PC-3 (cell line): ENCODE measurements around the gene KCTD17. TPM values are rescaled to one million over a fixed set of nuclear protein-coding genes. Genes with fewer than 3 reads are reported as not detected.

Experiments used
- ATAC-seq: fragments of 200-7000 bp; cut with Tn5 transposase; 2 replicates; pipeline ENCODE4 v1.9.1; 2020; ENCODE audit warnings: mild to moderate bottlenecking, moderate library complexity
- BruUV-seq: library from RNA; stranded (reverse); fragments of 400-500 nt; replicated peaks from 2 replicates; lab custom pipeline; 2021; lab: Mats Ljungman, UMichigan
- CTCF ChIA-PET: fragments of 300-600 bp; sonication (Branson Sonifier 250); formaldehyde crosslinking; loops from one replicate; lab custom pipeline; 2022; ENCODE audit warnings: antibody characterized with exemption; lab: Charles Lee
- POLR2A ChIA-PET: fragments of 300-600 bp; sonication (Branson Sonifier 250); formaldehyde crosslinking; loops from one replicate; lab custom pipeline; 2022; ENCODE audit warnings: antibody characterized with exemption; ENCODE audit not compliant: unreplicated experiment; lab: Charles Lee
- DNase-seq: peaks from one replicate; pipeline ENCODE4 v3.0.0-alpha.2; 2015
- H2AFZ ChIP-seq: fragments of 300-600 bp; sonication (generic); 2 replicates; pipeline ENCODE4 v1.6.0; 2016; ENCODE audit warnings: antibody characterized with exemption, low read length
- H3F3A ChIP-seq: fragments of 300-600 bp; sonication (generic); one replicate; pipeline ENCODE4 v1.6.0; 2017; ENCODE audit warnings: antibody characterized with exemption, low read length, control low read depth, mild to moderate bottlenecking; ENCODE audit not compliant: unreplicated experiment
- H3K27ac ChIP-seq: fragments of 300-600 bp; sonication (generic); 2 replicates; pipeline ENCODE4 v1.5.1; 2016; ENCODE audit warnings: mild to moderate bottlenecking, low read length
- H3K27me3 ChIP-seq: fragments of 300-600 bp; sonication (generic); 2 replicates; pipeline ENCODE4 v1.6.1; 2016; ENCODE audit warnings: low read length, mixed read lengths
- H3K36me3 ChIP-seq: fragments of 300-600 bp; sonication (generic); 2 replicates; pipeline ENCODE4 v1.6.1; 2016; ENCODE audit warnings: low read depth, mixed run types, low read length, mixed read lengths
- H3K4me1 ChIP-seq: fragments of 300-600 bp; sonication (generic); 2 replicates; pipeline ENCODE4 v1.5.1; 2016; ENCODE audit warnings: low read length; ENCODE audit not compliant: insufficient read depth
- H3K4me2 ChIP-seq: fragments of 300-600 bp; sonication (generic); 2 replicates; pipeline ENCODE4 v1.6.0; 2016; ENCODE audit warnings: low read length
- H3K4me3 ChIP-seq: fragments of 300-600 bp; sonication (generic); 2 replicates; pipeline ENCODE4 v1.5.1; 2016; ENCODE audit warnings: mild to moderate bottlenecking, low read length, mixed read lengths
- H3K79me2 ChIP-seq: fragments of 300-600 bp; sonication (generic); 2 replicates; pipeline ENCODE4 v1.6.1; 2017; ENCODE audit warnings: low read length, mixed read lengths
- H3K9ac ChIP-seq: fragments of 300-600 bp; sonication (generic); 2 replicates; pipeline ENCODE4 v1.6.0; 2016; ENCODE audit warnings: mild to moderate bottlenecking, low read length
- H3K9me2 ChIP-seq: fragments of 300-600 bp; sonication (generic); replicated peaks from 2 replicates; pipeline ENCODE4 v1.6.1; 2016; ENCODE audit warnings: mixed run types, low read length, mixed read lengths
- H3K9me3 ChIP-seq: fragments of 300-600 bp; sonication (generic); 2 replicates; pipeline ENCODE4 v1.6.1; 2016; ENCODE audit warnings: low read length, mixed read lengths
- H4K20me1 ChIP-seq: fragments of 300-600 bp; sonication (generic); 2 replicates; pipeline ENCODE4 v1.6.1; 2016; ENCODE audit warnings: low read length, mixed read lengths
- EZH2 ChIP-seq: fragments of 300-600 bp; sonication (generic); IDR thresholded peaks from one replicate; pipeline ENCODE4 v1.6.1; 2017; ENCODE audit warnings: antibody characterized with exemption, mild to moderate bottlenecking, low read length; ENCODE audit not compliant: unreplicated experiment
- EZH2phosphoT487 ChIP-seq: fragments of 300-600 bp; sonication (generic); IDR thresholded peaks from 2 replicates; pipeline ENCODE4 v1.6.1; 2018; ENCODE audit warnings: mild to moderate bottlenecking, antibody characterized with exemption, low read length, borderline replicate concordance
- intact Hi-C: fragments of 100-400 bp; cut with micrococcal nuclease; formaldehyde crosslinking; loops from 2 replicates; pipeline ENCODE4 v1.9.0; 2023
- total RNA-seq: library from RNA; depleted of rRNA; stranded (reverse); fragments of >200 nt; gene quantifications from 2 replicates; pipeline ENCODE4 v1.2.3, GENCODE V29; 2014
- TF ChIP-seq, protein P1 (sequence below): fragments of 300-600 bp; sonication (generic); conservative IDR thresholded peaks from 2 replicates; pipeline ENCODE4 v1.5.1; 2017; ENCODE audit warnings: antibody characterized with exemption, low read depth, mild to moderate bottlenecking, low read length

Gene KCTD17
- total RNA-seq, 1 experiment from 2014 or later: 25.9 TPM

DNA sequence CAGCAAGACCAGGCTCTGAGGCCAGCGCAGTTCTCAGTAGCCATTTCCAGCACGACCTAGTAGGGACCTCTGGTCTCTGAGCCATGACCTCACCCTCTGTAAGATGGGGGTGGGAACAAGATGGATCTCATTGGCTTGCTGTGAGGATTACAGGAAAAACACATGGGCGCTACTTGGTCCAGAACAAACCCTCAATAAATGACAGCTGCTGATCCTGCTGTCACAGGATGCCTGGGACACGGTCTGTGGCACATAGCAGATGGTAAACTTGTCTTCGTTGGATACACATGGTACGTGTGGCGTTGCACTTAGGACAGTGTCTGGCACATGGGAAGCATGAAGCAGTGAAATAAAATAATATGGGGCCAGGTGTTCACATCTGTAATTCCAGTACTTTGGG is 4.5 kb upstream of the KCTD17 start:
- intact Hi-C loops: no loop called here

GRCh38 chr22:37048133-37048532 is 3.4 kb upstream of the KCTD17 start:
- Histone ChIP-seq H3K4me1 (peaks cover 9% of the 10 kb centered on the region), H3K9me3 (no peaks in the 10 kb centered on the region), H3K79me2 (no peaks in the 10 kb centered on the region), H3K4me3 (no peak overlapping the region), H3F3A (no peaks in the 10 kb centered on the region), H3K9me2 (no peaks in the 10 kb centered on the region), H3K9ac (no peak overlapping the region), H3K27ac (no peak overlapping the region), H3K27me3 (no peaks in the 10 kb centered on the region), H4K20me1 (no peaks in the 10 kb centered on the region), H3K36me3 (no peaks in the 10 kb centered on the region), H3K4me2 (no peak overlapping the region), H2AFZ (no peak overlapping the region)
- intact Hi-C loops: no loop called here
- ChIA-PET POLR2A (no interaction called here), CTCF (interaction anchor here (0.7 kb wide), 1 partner anchor 522 kb away, joined by 16 read pairs; no protein-coding TSS in a partner anchor)
- ATAC-seq (no peak), DNase-seq (no peak)
- no peak for TF ChIP-seq EZH2
- no peak for TF ChIP-seq EZH2phosphoT487
- TF ChIP-seq, protein P1, sequence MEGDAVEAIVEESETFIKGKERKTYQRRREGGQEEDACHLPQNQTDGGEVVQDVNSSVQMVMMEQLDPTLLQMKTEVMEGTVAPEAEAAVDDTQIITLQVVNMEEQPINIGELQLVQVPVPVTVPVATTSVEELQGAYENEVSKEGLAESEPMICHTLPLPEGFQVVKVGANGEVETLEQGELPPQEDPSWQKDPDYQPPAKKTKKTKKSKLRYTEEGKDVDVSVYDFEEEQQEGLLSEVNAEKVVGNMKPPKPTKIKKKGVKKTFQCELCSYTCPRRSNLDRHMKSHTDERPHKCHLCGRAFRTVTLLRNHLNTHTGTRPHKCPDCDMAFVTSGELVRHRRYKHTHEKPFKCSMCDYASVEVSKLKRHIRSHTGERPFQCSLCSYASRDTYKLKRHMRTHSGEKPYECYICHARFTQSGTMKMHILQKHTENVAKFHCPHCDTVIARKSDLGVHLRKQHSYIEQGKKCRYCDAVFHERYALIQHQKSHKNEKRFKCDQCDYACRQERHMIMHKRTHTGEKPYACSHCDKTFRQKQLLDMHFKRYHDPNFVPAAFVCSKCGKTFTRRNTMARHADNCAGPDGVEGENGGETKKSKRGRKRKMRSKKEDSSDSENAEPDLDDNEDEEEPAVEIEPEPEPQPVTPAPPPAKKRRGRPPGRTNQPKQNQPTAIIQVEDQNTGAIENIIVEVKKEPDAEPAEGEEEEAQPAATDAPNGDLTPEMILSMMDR: no peak
- no TSS peak for BruUV-seq

More for the DNA sequence above, 4.5 kb upstream of the KCTD17 start:
- Histone ChIP-seq H3K9ac (no peak overlapping the region), H3K9me2 (no peaks in the 10 kb centered on the region), H3K79me2 (no peaks in the 10 kb centered on the region), H3K27me3 (no peaks in the 10 kb centered on the region), H3K4me1 (peaks cover 9% of the 10 kb centered on the region), H3K4me3 (no peak overlapping the region), H3K9me3 (no peaks in the 10 kb centered on the region), H3K27ac (no peak overlapping the region), H4K20me1 (no peaks in the 10 kb centered on the region), H3F3A (no peaks in the 10 kb centered on the region), H2AFZ (no peak overlapping the region), H3K4me2 (no peak overlapping the region), H3K36me3 (no peaks in the 10 kb centered on the region)
- no peak for ATAC-seq
- CTCF ChIA-PET: no interaction called here
- BruUV-seq: no TSS peak
- DNase-seq: no peak
- no peak for TF ChIP-seq EZH2phosphoT487
- TF ChIP-seq EZH2: no peak
- TF ChIP-seq, protein P1: no peak
- POLR2A ChIA-PET: no interaction called here

DNA sequence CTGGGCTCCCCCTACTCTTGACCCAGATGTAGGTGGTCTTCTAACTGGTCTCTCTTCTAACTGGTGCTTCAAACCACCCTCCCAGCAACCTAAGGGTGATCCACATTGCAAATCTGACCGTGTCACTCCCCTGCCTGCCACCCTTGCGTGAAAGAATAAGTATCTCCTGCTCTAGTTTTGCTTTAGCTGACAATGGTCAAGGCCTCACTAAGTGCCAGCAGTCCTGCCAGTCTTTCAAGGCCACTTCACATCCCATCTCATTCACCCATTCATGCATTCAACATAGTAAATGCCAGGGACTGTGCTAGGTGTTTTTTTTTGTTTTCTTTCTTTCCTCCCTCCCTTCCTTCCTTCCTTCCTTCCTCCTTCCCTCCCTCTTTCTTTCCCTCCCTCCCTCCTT is 2.3 kb upstream of the KCTD17 start:
- no peak overlapping the region for H2AFZ ChIP-seq
- no peaks in the 10 kb centered on the region for H4K20me1 ChIP-seq
- H3K9ac ChIP-seq: no peak overlapping the region
- ChIA-PET POLR2A (no interaction called here), CTCF (no interaction called here)
- H3K9me2 ChIP-seq: no peaks in the 10 kb centered on the region
- BruUV-seq: no TSS peak
- H3K9me3 ChIP-seq: no peaks in the 10 kb centered on the region
- H3K4me2 ChIP-seq: no peak overlapping the region
- no peak for ATAC-seq
- H3K36me3 ChIP-seq: no peaks in the 10 kb centered on the region
- no peak for DNase-seq
- H3K4me3 ChIP-seq: no peak overlapping the region
- no peaks in the 10 kb centered on the region for H3F3A ChIP-seq
- peaks cover 7% of the 10 kb centered on the region for H3K4me1 ChIP-seq
- no peaks in the 10 kb centered on the region for H3K79me2 ChIP-seq
- no peak overlapping the region for H3K27ac ChIP-seq
- no peaks in the 10 kb centered on the region for H3K27me3 ChIP-seq
- TF ChIP-seq EZH2phosphoT487 (no peak), EZH2 (no peak)
- TF ChIP-seq, protein P1: no peak
- intact Hi-C loops: no loop called here
